GM18508 (cell line): ENCODE data around the gene HADHA.
"Not testable (repeated sequence)": the region's sequence is repeated elsewhere in the genome, so short reads cannot be mapped to it uniquely, and the experiment has no call there.

ENCODE experiments used
- ATAC-seq: cut with Tn5 transposase; IDR thresholded peaks from one replicate; pipeline ENCODE4 v1.9.1; 2021; ENCODE audit warnings: moderate number of reproducible peaks; ENCODE audit not compliant: insufficient read depth, unreplicated experiment

Gene HADHA

DNA sequence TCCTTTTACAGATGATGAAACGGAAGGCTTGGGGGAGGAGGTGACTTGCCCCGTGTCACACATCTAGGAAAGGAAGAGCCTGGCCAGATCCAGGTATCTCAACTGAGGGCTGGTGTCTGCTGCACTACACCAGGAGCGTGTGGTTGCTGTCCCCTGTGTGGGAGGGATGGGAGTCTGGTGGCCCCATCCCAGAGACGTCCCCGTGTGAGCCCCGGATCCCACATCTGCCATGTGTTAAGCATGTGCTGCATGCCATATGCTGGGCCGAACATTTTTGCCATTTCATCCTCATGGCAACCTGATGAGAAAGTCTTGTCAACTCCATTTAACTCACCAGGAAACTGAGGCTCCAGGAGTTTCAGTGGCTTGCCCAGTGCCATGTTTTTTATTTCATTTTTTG lies 67.3 kb downstream of the HADHA start:
- ATAC-seq, result no peak

DNA sequence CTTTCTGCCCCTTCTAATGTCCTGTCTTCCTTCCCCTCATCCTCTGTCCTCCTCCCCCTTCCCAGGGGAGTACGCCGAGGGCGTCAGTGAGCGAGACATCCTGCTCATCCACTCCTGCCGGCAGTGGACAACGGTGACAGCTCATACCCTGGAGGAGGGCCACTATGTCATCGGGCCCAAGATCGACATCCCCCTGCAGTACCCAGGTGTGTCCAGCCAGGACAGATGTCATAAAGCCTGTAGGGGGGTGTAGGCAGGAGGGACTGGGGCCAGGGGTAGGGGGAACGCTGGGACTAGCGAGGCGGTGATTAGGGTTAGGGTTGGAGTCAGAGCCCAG lies 68.2 kb downstream of the HADHA start:
- ATAC-seq, result no peak

- no peak for ATAC-seq
Observed at GRCh38 chr2:26175466-26176278, 68.8 kb downstream of the HADHA start.

GRCh38 chr2:26174691-26175465 lies 69.6 kb downstream of the HADHA start:
- ATAC-seq, result no peak

DNA sequence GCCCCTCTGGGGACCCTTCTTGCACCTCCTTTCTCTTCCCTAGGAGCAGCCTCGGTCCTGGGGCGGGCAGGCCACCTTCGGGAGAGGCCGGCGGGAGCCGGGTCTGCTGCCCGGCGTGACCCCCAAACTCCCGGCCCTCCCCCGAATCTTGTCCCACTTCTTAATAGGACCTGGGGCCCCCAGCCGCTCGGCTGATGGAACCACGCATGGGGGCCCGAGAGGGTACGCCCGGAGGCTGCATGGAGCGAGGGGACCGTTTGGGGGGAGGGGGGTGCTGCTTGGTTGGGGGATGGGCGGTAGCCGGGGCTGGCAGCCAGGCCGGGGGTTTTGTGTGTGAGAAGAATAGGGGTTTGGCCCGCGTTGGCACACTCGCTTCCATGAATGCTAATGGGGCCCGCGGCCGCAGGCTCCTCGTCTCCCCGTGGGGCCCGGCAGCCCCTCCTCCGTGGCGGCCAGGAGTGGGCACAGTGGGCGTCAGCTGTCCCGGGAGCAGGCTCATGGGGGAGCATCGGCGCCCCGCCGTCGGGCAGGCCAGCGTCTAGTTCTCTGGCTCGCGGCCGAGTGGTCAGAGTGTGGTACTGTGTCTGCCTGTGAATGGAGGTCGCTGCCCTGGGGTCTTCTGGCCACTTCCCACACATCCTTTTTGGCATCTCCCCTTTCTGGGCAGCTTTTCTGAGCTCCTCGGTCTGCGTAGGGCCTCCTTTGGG lies 70.5 kb downstream of the HADHA start:
- no peak for ATAC-seq

DNA sequence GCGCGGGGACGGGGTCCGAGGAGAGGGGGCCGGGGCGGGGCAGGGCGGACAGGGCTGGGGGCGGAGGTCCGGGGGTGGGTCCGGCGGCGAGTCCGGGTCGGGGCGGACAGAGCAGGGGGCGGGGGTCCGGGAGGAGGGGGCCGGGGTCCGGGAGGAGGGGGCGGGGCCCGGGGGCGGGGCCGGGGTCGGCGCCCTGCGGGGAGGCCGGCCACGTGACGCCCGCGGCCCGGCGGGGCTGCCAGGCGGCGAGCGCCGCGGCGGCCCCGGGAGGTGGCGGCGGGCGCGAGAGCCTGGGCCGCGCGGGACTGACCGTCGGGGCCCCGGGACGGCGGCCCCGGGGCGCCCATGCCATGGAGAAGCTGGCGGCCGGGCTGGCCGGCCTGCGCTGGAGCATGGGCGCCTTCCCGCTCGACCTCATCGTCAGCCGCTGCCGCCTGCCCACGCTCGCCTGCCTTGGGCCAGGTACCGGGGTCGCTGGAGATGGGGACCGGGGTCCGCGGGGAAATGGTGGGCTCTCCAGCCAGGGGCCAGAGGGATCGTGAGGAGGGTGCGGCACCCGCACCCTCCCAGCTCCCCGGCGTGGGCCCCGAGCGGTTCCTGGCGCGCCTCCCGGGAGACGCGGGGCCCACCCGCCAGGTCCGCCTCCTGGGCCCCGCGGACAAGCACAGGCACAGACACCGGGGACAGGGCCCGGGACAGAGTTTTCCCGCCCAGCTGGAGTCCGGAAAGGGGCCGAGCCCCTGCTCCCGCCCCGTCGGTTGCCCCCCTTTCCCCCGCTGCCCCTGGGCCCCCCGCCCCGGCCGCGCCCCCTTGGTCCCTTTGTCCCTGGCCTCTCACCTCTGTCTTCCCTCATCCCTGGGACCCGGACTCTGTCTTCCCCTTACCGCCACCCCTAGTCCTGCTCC lies 71.3 kb downstream of the HADHA start, which contains the start of gene GAREM2:
GAREM2 (plus strand) TSS at position 218 of the 905 bp plus-strand sequence; CDS start at position 351, 133 bp downstream.
- no peak for ATAC-seq

DNA sequence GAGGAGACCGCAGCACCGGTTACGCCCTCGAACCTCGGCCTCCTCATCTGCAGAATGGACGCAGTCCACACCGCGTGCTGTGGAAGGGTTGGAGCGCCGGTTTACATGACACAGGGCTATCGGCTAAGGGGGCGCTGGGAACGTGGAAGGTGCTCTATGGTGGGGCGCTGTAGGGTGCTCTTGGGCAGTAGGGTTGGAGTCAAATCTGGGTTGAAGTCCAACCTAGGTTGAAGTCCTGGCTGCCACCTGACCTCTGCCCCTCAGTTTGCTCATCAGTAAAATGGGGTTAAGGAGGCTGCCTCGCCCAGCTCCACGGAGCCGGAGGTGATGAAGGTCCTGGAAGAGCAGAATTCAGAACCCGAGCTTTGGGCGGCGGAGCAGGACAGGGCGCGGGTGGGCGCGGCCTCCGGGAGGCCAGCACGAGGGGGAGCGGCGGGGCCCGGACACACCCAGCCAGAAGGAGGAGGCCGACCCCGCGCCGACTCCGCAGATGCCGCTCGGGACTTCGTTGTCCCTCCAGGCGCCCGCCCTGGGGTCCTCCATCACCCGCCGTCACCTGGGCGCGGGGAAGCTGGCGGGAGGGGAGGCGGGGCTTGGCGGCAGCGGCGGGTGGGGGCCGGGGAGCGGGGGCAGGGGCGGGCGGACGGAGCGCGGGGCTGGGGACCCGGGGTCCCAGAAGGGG lies 72.1 kb downstream of the HADHA start:
- ATAC-seq, result no peak

DNA sequence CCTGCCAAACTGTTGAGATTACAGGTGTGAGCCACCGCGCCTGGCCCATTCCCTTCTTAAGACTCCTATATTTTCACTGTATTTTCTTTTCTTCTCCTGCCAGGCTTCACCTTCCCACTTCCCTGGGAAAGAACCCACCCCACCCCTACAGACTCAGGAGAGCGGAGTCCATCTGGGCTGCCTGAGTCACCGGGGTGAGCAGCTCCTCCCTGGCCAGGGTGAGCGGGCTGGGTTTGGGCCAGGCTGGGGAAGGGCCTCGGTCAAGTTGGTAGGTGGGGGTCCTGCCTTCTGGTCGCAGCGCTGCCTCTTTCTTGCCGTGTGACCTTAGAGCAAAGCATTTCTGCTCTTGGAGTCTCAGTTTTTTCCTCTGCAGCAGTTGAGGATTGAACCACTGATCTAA lies 73.6 kb downstream of the HADHA start:
- ATAC-seq, result no peak

- no peak for ATAC-seq
Observed at GRCh38 chr2:26169681-26170414, 74.6 kb downstream of the HADHA start.

GRCh38 chr2:26169226-26169625 lies 75.2 kb downstream of the HADHA start:
- no peak for ATAC-seq

GRCh38 chr2:26168785-26169184 lies 75.6 kb downstream of the HADHA start:
- no peak for ATAC-seq

DNA sequence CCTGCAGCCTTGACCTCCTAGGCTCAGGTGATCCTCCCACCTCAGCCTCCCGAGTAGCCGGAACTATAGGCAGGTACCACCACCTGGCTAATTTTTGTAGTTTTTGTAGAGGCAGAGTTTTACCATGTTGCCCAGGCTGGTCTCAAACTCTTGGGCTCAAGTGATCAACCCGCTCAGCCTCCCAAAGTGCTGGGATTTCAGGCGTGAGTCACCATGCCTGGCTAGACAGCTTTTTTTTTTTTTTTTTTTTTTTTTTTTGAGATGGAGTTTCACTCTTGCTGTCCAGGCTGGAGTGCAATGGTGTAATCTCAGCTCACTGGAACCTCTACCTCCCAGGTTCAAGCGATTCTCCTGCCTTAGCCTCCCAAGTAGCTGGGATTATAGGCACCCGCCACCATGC lies 77.9 kb downstream of the HADHA start:
- ATAC-seq, result not testable (repeated sequence)

DNA sequence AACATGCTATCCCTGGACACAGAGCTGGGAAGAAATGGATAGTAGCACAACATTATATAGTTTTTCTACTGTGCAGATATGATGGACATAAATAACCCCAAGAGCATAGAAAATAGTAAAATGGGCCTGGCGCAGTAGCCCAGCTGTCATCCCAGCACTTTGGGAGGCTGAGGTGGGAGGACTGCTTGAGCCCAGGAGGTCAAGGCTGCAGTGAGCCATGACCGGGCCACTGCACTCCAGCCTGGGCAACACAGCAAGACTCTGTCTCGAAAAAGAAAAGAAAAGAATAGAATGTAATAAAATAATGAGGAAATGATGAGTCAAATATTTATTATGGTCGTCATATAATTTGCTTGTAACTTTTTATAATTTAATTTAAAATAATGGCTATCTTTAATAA lies 79.0 kb downstream of the HADHA start:
- ATAC-seq, result no peak

DNA sequence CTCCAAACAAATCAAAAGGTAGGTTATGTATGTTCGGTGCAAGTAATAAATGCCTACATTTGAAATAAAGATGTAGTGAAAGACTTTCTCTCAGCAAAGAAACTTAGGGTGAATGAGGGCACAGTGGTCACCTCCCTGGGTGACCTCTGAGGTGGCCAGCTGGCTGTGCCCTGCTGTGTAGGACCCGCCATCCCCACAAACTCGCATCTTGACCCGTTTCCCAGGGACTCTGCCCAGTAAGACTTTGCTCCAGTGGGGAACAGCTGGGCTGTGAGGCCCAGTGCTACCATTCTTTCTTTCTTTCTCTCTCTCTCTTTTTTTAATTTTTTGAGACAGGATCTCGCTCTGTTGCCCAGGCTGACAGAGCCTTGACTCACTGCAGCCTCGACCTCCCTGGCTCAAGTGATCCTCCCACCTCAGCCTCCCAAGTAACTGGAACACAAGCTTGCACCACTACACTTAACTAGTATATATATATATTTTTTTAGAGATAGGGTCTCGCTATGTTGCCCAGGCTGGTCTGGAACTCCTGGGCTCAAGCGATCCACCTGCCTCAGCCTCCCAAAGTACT lies 79.7 kb downstream of the HADHA start:
- ATAC-seq, result no peak

DNA sequence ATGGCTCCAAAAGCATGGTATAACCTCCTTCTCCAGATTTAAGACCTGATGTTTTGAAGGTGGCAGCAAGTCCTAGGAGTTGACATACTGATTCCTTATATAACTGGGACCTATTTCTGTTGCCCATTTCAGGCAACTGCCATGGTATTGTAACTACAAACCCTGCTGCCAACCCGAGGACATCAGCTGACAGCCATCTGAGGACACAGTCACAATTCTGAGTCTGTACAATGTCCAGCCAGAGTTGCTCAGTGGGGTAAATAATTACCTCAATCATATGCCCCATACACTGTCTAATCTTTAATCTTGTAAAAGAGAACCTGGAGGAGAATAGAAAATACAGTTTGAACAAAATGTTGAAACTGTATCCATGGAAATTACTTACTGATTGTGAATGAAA lies 80.2 kb downstream of the HADHA start:
- no peak for ATAC-seq

DNA sequence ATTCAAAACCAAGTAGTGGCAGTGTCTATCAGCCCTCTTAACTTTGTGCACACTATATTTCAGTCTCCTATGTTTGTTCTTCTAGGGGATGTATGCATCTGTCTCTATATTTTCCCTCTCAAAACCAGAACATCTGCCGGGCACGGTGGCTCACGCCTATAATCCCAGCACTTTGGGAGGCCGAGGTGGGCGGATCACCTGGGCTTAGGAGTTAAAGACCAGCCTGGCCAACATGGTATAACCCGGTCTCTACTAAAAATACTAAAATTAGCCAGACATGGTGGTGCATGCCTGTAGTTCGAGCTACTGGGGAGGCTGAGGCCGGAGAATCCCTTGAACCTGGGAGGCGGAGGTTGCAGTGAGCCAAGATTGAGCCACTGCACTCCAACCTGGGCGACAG lies 81.5 kb downstream of the HADHA start:
- no peak for ATAC-seq

DNA sequence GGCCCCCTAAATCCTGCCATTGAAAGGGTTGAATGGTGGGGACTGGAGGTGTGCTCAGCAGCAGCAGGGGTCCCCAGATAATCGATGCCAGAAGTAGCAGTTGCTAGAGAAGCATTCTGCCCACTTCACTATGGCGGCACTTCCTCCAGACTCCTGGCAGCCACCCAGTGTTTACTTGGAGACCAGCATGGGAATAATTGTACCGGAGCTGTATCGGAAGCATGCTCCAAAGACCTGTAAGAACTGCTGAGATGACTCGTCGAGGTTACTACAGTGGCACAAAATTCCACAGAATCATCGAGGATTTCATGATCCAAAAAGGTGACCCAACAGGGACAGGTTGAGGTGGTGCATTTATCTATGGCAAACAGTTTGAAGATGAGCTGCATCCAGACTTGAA lies 82.5 kb downstream of the HADHA start:
- ATAC-seq, result no peak

DNA sequence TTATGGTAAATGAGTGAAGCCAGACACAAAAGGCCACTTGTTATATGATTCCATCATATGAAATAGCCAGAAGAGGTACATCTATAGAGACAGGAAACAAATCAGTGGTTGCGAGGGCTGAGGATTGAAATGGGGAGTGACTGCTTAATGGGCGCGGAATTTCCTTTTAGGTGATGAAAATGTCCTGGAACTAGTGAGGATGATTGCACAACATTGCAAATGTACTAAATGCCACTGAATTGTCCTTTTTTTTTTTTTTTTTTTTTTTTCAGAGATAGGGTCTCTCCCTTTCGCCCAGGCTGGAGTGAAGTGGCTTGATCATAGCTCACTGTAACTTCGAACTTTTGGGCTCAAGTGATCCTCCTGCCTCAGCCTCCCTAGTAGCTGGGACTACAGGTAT lies 86.9 kb downstream of the HADHA start:
- no peak for ATAC-seq

- no peak for ATAC-seq
Observed at GRCh38 chr2:26150243-26150642, 94.2 kb downstream of the HADHA start.
